ENCODE data around the gene GP1BA. TPM values are rescaled to one million over a fixed set of nuclear protein-coding genes. Genes with fewer than 3 reads are reported as not detected.

GP1BA gene
- total and polyA plus RNA-seq, 11 donors, result 0.06 to 0.35 (median 0.20) TPM; not detected in 6

- Histone ChIP-seq H3K27ac (peak overlapping the region in 10 of 12 donors; percentile 6 to 100 (median 82)), H3K9me3 (no peaks in the 10 kb centered on the region), H3K4me3 (peak overlapping the region in 5 of 12 donors; percentile 76 to 100 (median 99)), H3K27me3 (no peaks in the 10 kb centered on the region), H3K4me1 (peaks cover 15 to 75% (median 52%) of the 10 kb centered on the region in 12 donors), H3K36me3 (peaks cover 0 to 56% (median 49%) of the 10 kb centered on the region in 9 donors)
- DNase-seq (peak; percentile 67 to 89 (median 76)), ATAC-seq (peak in 3 of 4 donors; percentile 31 to 45 (median 34))
- WGBS, 4 donors, result 46 to 55% (median 51%) methylated on average over 7 of the region's 7 CpGs
- intact Hi-C loops (cut with DNase I), result loop anchor here in 1 of 10 donors (5.0 kb wide), 1 partner anchor 42 kb away; the partner anchor contains the start of gene CAMTA2
- TF ChIP-seq CTCF (IDR thresholded peaks at IDR 0.05) (no peak), POLR2A (IDR thresholded peaks at IDR 0.05) (peak in 1 of 2 donors; percentile 35)
Observed at GRCh38 chr17:4945176-4945943, 13.3 kb downstream of the GP1BA start.

GRCh38 chr17:4945944-4946280 is 13.8 kb downstream of the GP1BA start:
- DNase-seq, result no peak
- H3K27ac ChIP-seq, result peak overlapping the region in 6 of 12 donors; percentile 66 to 100 (median 99)
- H3K36me3 ChIP-seq, result peaks cover 0 to 56% (median 49%) of the 10 kb centered on the region in 9 donors
- intact Hi-C loops (cut with DNase I), result loop anchor here in 1 of 10 donors (5.0 kb wide), 1 partner anchor 41 kb away; the partner anchor contains the start of gene CAMTA2
- no peaks in the 10 kb centered on the region for H3K27me3 ChIP-seq
- peak overlapping the region in 8 of 12 donors; percentile 76 to 100 (median 98) for H3K4me3 ChIP-seq
- 44 to 53% (median 48%) methylated on average over 4 of the region's 4 CpGs for WGBS, 4 donors
- ATAC-seq, result no peak
- TF ChIP-seq CTCF (IDR thresholded peaks at IDR 0.05), result no peak
- TF ChIP-seq POLR2A (IDR thresholded peaks at IDR 0.05), result no peak
- H3K4me1 ChIP-seq, result peaks cover 15 to 76% (median 54%) of the 10 kb centered on the region in 12 donors
- H3K9me3 ChIP-seq, result no peaks in the 10 kb centered on the region

GRCh38 chr17:4946312-4946976 is 14.4 kb downstream of the GP1BA start:
- DNase-seq (peak in 1 of 5 donors; percentile 16), ATAC-seq (no peak)
- no peaks in the 10 kb centered on the region for H3K9me3 ChIP-seq
- H3K4me1 ChIP-seq, result peaks cover 14 to 75% (median 50%) of the 10 kb centered on the region in 12 donors
- H3K36me3 ChIP-seq, result peaks cover 0 to 55% (median 49%) of the 10 kb centered on the region in 9 donors
- 37 to 43% (median 39%) methylated on average over 16 of the region's 16 CpGs for WGBS, 4 donors
- no peaks in the 10 kb centered on the region for H3K27me3 ChIP-seq
- TF ChIP-seq POLR2A (IDR thresholded peaks at IDR 0.05), result no peak
- intact Hi-C loops (cut with DNase I), result loop anchor here in 1 of 10 donors (5.0 kb wide), 1 partner anchor 41 kb away; the partner anchor contains the start of gene CAMTA2
- peak overlapping the region in 10 of 12 donors; percentile 76 to 100 (median 98) for H3K4me3 ChIP-seq
- H3K27ac ChIP-seq, result peak overlapping the region in 11 of 12 donors; percentile 96 to 100 (median 99)

GRCh38 chr17:4947010-4947410 is 14.9 kb downstream of the GP1BA start:
- peak overlapping the region; percentile 69 to 100 (median 99) for H3K27ac ChIP-seq
- H3K4me3 ChIP-seq, result peak overlapping the region; percentile 73 to 100 (median 98)
- no peak for TF ChIP-seq POLR2A (IDR thresholded peaks at IDR 0.05)
- no peak for TF ChIP-seq CTCF (IDR thresholded peaks at IDR 0.05)
- intact Hi-C loops (cut with DNase I), result loop anchor here in 1 of 10 donors (5.0 kb wide), 1 partner anchor 40 kb away; the partner anchor contains the start of gene CAMTA2
- peaks cover 11 to 73% (median 47%) of the 10 kb centered on the region in 12 donors for H3K4me1 ChIP-seq
- H3K9me3 ChIP-seq, result no peaks in the 10 kb centered on the region
- DNase-seq (peak in 2 of 5 donors; percentile 30 to 50), ATAC-seq (no peak)
- no peaks in the 10 kb centered on the region for H3K27me3 ChIP-seq
- peaks cover 0 to 50% (median 46%) of the 10 kb centered on the region in 9 donors for H3K36me3 ChIP-seq
- WGBS, 4 donors, result 3 to 13% (median 6%) methylated on average over 7 of the region's 7 CpGs
